PC-3 (cell line): ENCODE results near the gene SCAF8.

Experiments
- CTCF ChIP-seq: fragments of 300-600 bp; sonication (generic); conservative IDR thresholded peaks from 2 replicates; pipeline ENCODE4 v1.5.1; 2017; ENCODE audit warnings: antibody characterized with exemption, low read depth, mild to moderate bottlenecking, low read length
- EZH2 ChIP-seq: fragments of 300-600 bp; sonication (generic); IDR thresholded peaks from one replicate; pipeline ENCODE4 v1.6.1; 2017; ENCODE audit warnings: antibody characterized with exemption, mild to moderate bottlenecking, low read length; ENCODE audit not compliant: unreplicated experiment
- EZH2phosphoT487 ChIP-seq: fragments of 300-600 bp; sonication (generic); IDR thresholded peaks from 2 replicates; pipeline ENCODE4 v1.6.1; 2018; ENCODE audit warnings: mild to moderate bottlenecking, antibody characterized with exemption, low read length, borderline replicate concordance

GRCh38 chr6:154814063-154814462 is 80.8 kb downstream of the SCAF8 start:
- TF ChIP-seq CTCF (no peak), EZH2 (no peak), EZH2phosphoT487 (no peak)
